GM19025 (cell line): Measurements from ENCODE around the gene PIK3C2G.

ENCODE experiments used
- ATAC-seq: cut with Tn5 transposase; IDR thresholded peaks from one replicate; pipeline ENCODE4 v1.9.1; 2021; ENCODE audit warnings: mild to moderate bottlenecking, low read depth, moderate library complexity; ENCODE audit not compliant: unreplicated experiment

PIK3C2G gene

DNA sequence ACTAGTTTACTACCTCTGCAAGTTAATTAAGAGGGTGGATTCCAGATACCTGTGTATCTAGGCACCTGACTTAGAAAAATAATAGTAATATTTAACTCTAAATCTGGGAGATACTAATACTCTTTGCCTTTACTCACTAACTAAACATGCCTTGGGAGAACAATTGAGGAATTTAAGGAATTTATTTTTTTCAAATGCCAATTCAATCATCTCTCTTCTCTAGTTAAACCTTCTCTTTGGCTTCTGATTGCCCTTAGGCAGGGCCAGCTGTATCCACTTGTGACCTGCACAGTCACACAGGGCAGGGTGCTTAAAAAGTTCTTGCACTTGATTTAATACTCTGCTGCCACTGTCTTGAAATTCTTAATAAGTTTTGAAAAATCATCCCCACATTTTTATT, 334.1 kb downstream of the PIK3C2G start:
- ATAC-seq = no peak

DNA sequence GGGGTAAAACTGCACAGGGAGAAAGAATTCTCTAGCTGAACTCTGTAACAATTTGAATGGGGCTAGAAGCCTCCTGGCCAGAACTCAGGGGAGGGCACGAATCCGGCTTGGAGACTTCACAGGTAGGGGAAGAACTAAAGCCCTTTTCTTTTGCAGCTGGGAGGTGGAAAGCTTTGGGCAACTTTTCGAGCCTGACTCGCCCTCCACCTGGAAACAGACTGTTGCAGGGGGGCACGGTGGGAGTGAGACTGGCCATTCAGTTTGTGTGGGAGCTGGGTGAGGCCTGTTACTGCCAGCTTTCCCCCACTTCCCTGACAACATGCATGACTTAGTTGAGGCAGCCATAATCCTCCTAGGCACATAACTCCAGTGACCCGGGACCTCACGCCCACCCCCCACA, 340.6 kb downstream of the PIK3C2G start:
- ATAC-seq = no peak

- ATAC-seq = no peak
Observed at GRCh38 chr12:18612971-18613370, 351.7 kb downstream of the PIK3C2G start.

DNA sequence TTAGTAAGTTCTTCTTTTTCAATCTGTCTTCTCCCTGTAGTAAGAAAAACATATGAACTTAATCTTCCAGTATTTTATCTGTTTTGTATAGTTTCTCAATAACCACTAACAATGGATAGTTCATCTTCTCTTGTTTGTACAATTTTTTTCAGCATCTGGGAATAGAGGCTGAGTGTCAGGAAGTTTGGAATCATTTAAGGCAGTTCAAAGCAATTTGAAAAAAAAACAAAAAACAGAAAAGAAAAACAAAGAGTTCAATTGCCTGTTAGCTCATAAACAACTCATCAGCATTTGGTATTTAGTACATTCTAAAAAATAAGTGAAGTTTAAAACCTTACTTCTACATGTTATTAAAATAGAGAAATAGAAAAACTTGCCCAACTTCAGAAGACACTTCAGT, 359.7 kb downstream of the PIK3C2G start:
- no peak for ATAC-seq

DNA sequence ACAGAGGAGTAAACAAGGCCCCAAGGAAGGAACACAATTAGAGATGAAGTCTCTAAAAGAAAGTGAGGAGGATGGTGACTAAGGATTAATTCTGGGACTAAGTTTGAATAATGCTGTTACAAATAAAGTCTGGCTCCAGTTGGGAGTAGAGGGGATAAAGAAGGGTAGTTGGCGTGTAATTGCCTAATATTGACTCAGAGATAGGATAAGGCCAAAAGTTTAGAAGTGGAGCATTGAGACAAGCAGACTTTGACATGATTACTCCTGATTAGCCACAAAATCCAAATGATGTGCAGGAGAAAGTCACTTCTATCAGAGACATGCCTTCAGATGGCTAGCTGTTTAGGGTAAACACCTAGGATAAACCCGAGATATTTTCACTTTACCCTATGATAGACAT, 368.1 kb downstream of the PIK3C2G start:
- ATAC-seq = no peak

DNA sequence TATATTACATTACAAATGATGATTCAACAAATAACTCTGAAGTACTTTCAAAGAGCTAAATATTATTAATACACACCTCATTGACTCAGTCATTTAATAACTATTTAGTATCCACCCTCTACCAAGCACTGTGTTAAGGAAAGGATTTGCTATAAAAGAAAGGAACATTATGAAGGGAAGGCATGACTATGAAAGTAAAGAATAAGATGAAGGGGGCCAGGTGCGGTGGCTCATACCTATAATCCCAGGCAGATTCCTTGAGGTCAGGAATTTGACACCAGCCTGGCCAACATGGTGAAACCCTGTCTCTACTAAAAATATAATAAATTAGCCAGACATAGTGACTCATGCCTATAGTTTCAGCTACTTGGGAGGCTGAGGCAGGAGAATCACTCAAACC, 368.6 kb downstream of the PIK3C2G start:
- no peak for ATAC-seq

GRCh38 chr12:18631339-18631738, 370.0 kb downstream of the PIK3C2G start:
- no peak for ATAC-seq

GRCh38 chr12:18632848-18633247, 371.5 kb downstream of the PIK3C2G start:
- ATAC-seq = no peak

GRCh38 chr12:18634382-18634781, 373.1 kb downstream of the PIK3C2G start:
- ATAC-seq = no peak

GRCh38 chr12:18640321-18640955, 379.1 kb downstream of the PIK3C2G start:
- no peak for ATAC-seq

DNA sequence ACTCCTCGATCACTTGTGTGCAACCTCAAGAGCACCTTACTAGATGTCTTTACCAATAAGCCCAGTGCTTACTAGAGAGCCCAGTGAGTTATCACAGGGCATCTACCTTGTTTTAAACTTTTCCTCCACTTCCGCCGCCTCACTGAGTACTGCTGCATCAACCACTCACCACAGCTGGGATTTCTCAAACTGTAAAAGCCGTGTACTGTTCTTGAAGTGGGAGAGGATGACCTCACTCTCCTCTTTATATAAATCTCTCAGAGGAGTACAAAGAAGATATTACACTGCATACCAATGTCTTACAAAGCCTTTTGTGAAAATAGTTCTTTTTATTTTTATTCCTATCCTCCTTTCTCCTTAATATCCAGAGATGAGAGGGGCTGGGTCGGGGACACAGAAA, 382.4 kb downstream of the PIK3C2G start:
- no peak for ATAC-seq

GRCh38 chr12:18644564-18644963, 383.2 kb downstream of the PIK3C2G start:
- ATAC-seq = no peak

DNA sequence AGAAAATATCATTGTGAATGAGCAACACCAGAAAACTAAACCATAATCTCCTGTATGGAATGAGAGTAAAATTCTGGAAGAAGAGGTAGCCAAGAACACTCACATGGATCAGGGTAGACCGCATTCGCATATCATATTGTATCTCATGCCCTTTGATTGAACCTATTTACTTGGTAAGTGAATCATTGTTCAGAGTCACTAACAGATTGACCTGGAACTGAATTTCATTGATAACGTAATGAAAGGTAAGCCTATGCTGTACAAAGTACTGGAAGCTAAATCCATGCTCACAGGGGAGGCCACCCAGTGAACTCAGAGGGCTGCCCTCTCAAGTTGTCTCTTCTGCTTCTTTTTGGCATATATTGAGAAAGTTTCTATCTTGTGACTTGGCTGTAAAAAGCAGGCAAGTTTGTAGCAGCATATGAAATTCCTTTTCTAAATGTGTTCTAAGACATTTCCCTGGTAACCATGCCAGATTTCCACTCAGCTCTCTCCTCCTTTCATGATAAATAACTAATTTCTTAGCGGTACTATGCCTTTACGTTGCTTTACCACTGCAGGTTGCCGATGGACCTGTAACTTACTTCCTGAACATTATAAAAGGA, 385.1 kb downstream of the PIK3C2G start:
- ATAC-seq = no peak

DNA sequence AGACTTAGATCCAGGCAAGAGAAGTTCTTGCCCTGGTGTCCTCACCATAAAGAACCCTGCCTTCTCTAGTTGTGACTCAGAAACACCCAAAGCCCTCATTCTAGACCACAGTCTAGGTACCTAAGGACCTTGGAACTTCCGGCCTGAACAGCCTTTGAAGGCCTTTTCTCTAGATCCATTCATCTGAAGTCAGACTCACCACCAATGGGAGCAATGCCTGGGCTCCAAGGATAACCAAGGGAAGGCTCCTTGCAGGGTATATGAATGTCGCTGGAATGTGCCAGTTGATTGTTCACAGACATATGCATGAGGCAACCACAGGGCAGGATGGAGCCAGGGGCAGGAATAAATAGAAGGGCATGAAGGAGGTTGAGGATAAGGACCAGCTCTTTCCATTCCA, 390.2 kb downstream of the PIK3C2G start:
- no peak for ATAC-seq

GRCh38 chr12:18652596-18652995, 391.3 kb downstream of the PIK3C2G start:
- no peak for ATAC-seq

GRCh38 chr12:18653465-18653864, 392.1 kb downstream of the PIK3C2G start:
- ATAC-seq = no peak

- no peak for ATAC-seq
Observed at GRCh38 chr12:18655351-18655750, 394.0 kb downstream of the PIK3C2G start.

DNA sequence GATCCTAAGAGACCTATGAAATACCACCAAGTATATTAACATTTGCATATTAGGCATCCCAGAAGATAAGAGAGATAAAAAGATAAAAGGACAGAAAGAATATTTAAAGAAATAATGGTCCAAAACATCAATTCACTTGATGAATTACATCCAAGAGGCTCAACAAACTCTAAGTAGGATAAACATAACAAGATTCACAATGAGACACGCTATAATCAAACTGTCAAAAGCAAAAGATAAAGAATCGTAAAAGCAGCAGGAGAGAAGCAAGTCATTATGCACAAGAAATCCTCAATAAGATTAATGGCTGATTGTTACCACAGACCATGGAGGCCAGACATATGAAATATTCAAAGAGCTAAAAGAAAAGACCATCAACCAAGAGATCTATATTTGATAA, 396.9 kb downstream of the PIK3C2G start:
- no peak for ATAC-seq

DNA sequence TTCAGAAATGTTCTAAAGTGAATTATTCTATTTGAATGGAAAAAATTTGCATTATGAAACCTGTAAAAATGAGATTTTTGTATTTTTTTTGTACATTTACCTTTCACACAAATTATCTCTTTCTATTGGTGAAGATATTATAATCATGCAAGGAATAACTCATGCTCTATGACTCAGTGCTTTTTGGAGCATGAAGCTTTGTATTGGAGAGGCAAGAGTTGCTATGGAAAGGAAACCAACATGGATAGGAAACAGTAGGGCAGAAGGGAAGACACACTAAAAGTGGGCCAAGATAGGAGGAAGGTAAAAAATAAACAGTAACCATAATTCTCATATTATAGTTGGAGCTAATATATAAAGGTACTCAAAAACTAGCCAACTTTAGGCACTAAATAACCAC, 397.5 kb downstream of the PIK3C2G start:
- ATAC-seq = no peak

DNA sequence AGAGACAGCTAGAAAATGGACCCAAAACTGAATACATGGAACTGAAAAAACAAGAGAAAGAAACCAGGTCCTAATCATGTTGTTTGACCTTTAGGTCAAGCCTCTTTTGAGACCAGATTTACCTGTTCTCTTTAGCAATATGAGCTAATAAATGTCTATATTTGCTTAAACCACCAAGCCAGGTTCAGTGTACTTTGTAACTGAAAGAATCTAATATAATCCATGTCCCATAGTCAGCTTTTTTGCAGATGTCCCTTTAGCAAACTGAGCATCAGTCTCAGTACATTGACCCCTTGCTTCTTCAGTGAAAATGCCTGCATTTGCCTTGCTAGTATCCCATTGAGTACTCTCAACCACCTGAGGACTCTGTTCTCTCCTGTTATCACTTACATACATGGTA, 414.8 kb downstream of the PIK3C2G start:
- no peak for ATAC-seq

DNA sequence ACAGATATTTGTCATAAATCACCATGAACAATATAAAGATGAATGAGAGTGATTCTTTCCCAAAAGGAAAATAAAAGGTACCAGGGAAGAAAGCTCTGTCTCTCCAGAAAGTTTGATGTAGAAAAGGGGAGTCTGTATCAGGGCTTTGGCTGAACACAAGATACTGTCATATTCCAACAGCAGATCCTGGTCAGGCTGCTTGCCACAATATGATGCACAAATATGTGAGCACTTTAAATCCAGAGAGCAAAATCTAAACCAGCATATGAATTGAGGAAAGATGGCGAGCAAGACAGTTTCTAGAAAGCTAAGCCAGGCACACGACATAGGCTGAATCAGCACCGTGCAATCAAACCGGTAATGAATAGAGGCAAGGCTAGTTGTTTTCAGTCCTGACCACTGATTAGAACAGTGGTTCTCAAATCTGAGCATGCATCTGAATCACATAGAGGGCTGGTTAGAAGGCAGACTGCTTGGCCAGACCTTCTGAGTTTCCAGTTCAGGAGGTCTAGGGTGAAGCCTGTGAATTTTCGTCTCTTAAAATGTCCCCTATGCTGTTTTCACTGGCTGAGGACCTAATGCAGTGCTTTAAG, 415.8 kb downstream of the PIK3C2G start:
- ATAC-seq = no peak

- no peak for ATAC-seq
Observed at GRCh38 chr12:18681818-18682217, 420.5 kb downstream of the PIK3C2G start.
